HEK293T (cell line): ENCODE results near the gene LMF1.
"Not testable (repeated sequence)": the region's sequence is repeated elsewhere in the genome, so short reads cannot be mapped to it uniquely, and the experiment has no call there.

Source experiments
- BHLHE40 ChIP-seq: fragments of 450-650 bp; IDR thresholded peaks from 2 replicates; pipeline ENCODE4 v1.6.1; 2016; ENCODE audit warnings: mild to moderate bottlenecking, moderate library complexity, borderline replicate concordance
- FOXA1 ChIP-seq: fragments of 450-650 bp; IDR thresholded peaks from 2 replicates; pipeline ENCODE4 v1.6.1; 2016; ENCODE audit warnings: mild to moderate bottlenecking
- FOXK2 ChIP-seq: fragments of 450-650 bp; IDR thresholded peaks from 2 replicates; pipeline ENCODE4 v1.6.1; 2016; ENCODE audit warnings: mild to moderate bottlenecking
- FOXM1 ChIP-seq: fragments of 450-650 bp; IDR thresholded peaks from 2 replicates; pipeline ENCODE4 v1.6.1; 2017; ENCODE audit warnings: mild to moderate bottlenecking, borderline replicate concordance
- HDGF ChIP-seq: fragments of 450-650 bp; IDR thresholded peaks from 2 replicates; pipeline ENCODE4 v1.6.1; 2017; ENCODE audit warnings: antibody characterized with exemption, borderline replicate concordance
- PKNOX1 ChIP-seq: fragments of 450-650 bp; IDR thresholded peaks from 2 replicates; pipeline ENCODE4 v1.6.1; 2016
- SP1 ChIP-seq: fragments of 450-650 bp; IDR thresholded peaks from 2 replicates; pipeline ENCODE4 v1.6.1; 2017
- TARDBP ChIP-seq: fragments of 450-650 bp; IDR thresholded peaks from 2 replicates; pipeline ENCODE4 v1.6.1; 2016

- not testable (repeated sequence) for TF ChIP-seq FOXM1, FOXA1, BHLHE40, HDGF, TARDBP, PKNOX1, FOXK2, SP1
These were observed 111.8 kb downstream of the LMF1 start for GRCh38 chr16:858971-859370.
